Endothelial cell of umbilical vein (primary cell): ENCODE measurements around the gene MAMDC4.
"Not testable (repeated sequence)": the region's sequence is repeated elsewhere in the genome, so short reads cannot be mapped to it uniquely, and the experiment has no call there.

Source experiments
- CTCF ChIP-seq, 2 donors: IDR thresholded peaks; 1 replicate in 1 of 2; 2 replicates in 1 of 2; pipeline ENCODE4 v1.5.1; 2011; ENCODE audit warnings: low read length in 2 of 2, mild to moderate bottlenecking in 2 of 2, moderate library complexity in 2 of 2, control low read depth in 1 of 2, inconsistent platforms in 1 of 2, low read depth in 1 of 2; ENCODE audit not compliant: insufficient read depth in 1 of 2; ENCODE audit errors: extremely low read depth in 1 of 2
- EZH2 ChIP-seq: IDR thresholded peaks from 2 replicates; pipeline ENCODE4 v1.6.1; 2012; ENCODE audit warnings: borderline replicate concordance, low read depth, mild to moderate bottlenecking, moderate library complexity, low read length, inconsistent platforms; ENCODE audit not compliant: severe bottlenecking
- FOS ChIP-seq: IDR thresholded peaks from 2 replicates; pipeline ENCODE4 v1.6.1; 2011; ENCODE audit warnings: mild to moderate bottlenecking, low read length, moderate library complexity, borderline replicate concordance; ENCODE audit not compliant: insufficient read depth
- GATA2 ChIP-seq: IDR thresholded peaks from 2 replicates; pipeline ENCODE4 v1.7.0; 2011; ENCODE audit warnings: low read depth, mild to moderate bottlenecking, moderate library complexity, mixed read lengths, low read length; ENCODE audit not compliant: insufficient read length, insufficient read depth
- JUN ChIP-seq: IDR thresholded peaks from 2 replicates; pipeline ENCODE4 v1.6.1; 2011; ENCODE audit warnings: borderline replicate concordance, low read depth; ENCODE audit not compliant: insufficient read length, insufficient read depth
- MAX ChIP-seq: IDR thresholded peaks from 2 replicates; pipeline ENCODE4 v1.6.1; 2011; ENCODE audit not compliant: insufficient read depth, insufficient read length
- MYC ChIP-seq: IDR thresholded peaks from one replicate; pipeline ENCODE4 v1.6.1; 2011; ENCODE audit warnings: mild to moderate bottlenecking, low read depth, low read length
- POLR2A ChIP-seq: IDR thresholded peaks from 2 replicates; pipeline ENCODE4 v1.6.1; 2012; ENCODE audit warnings: low read depth, mild to moderate bottlenecking, control low read depth, low read length
- POLR2AphosphoS5 ChIP-seq: IDR thresholded peaks from 2 replicates; pipeline ENCODE4 v1.6.1; 2012; ENCODE audit warnings: low read depth, mild to moderate bottlenecking, control low read depth, low read length, moderate library complexity; ENCODE audit not compliant: insufficient read depth

- not testable (repeated sequence) for TF ChIP-seq POLR2AphosphoS5; MAX; CTCF (IDR thresholded peaks at IDR 0.05; ENCODE audit: extremely low read depth in 1 of 2, insufficient read depth in 1 of 2, low read depth in 1 of 2, low read length in 2 of 2); FOS; EZH2; POLR2A; GATA2; MYC; JUN
These were observed 8.9 kb upstream of the MAMDC4 start for GRCh38 chr9:136843159-136843800.
